CD4-positive, alpha-beta T cell treated with Interleukin-10 for 1 hour (primary cell): Measurements from ENCODE around the gene TPST1.
"Not testable (repeated sequence)": the region's sequence is repeated elsewhere in the genome, so short reads cannot be mapped to it uniquely, and the experiment has no call there.

ENCODE experiments used
- DNase-seq: peaks from one replicate; pipeline ENCODE4 v3.0.0-alpha.2; 2020

Gene TPST1

DNA sequence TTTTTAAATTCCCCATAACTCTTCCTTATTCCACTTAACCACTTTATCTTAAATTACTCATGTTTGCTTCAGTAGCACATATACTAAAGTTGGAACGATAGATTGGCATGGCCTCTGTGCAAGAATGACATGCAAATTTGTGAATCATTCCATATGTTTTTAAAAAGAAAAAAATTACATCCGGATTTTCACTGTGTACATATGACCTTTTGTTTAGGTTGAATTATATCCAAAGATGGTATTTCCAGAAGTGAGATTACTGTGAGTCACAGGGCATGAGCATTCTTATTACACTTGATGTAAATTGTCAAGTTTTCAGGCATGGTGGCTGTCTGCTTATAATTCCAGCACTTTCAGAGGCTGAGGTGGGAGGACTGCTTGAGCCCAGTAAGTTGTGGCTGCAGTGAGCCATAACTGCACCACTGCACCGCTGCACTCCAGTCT lies 190.0 kb downstream of the TPST1 start:
- not testable (repeated sequence) for DNase-seq

DNA sequence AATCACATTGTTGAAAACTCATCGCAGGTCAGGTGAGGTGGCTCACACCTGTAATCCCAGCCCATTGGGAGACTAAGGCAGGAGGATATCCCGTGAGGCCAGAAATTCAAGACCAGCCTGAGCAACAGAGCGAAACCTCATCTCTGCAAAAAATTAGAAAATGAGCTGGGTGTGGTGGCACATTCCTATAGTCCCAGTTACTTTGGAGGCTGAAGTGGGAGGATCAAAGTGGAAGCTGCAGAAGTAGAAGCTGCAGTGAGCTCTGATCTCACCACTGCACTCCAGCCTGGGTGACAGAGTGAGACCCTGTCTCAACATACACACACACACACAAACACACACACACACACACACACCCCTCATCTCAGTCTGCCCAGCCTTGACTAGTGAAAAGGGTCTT lies 190.9 kb downstream of the TPST1 start:
- DNase-seq: not testable (repeated sequence)

DNA sequence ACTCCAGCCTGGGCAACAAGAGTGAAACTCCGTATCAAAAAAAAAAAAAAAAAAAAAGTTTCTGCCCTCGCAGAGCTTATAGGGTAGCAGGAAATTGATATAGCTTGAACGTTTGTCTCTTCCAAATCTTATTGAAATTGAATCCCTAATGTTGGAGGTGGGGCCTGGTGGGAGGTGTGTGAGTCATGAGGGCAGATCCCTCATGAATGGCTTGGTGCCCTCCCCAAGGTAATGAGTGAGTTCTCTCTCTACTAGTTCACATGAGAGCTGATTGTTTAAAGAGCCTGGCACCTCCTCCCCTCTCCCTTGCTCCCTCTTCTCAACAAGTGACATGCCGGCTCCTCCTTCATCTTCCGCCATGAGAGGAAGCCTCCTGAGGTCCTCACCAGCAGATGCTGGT lies 193.7 kb downstream of the TPST1 start:
- not testable (repeated sequence) for DNase-seq

DNA sequence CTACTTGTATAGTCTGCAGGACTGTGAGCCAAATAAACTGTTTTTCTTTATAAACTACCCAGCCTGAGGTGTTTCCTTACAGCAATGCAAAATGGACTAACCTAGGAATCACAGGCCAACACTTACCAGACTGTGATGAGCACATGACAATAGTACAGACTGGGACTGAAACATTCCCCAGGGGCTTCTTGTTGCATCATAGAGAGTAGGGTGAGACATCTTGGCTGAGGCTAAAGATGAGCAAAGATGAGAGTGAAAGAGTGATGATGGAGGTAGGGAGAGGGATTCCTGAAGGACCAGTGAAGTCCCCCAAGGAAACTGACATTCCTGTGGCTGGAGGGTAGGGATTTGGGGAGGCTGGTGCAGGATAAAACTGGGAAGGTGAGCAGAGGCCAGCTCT lies 194.4 kb downstream of the TPST1 start:
- DNase-seq: no peak

DNA sequence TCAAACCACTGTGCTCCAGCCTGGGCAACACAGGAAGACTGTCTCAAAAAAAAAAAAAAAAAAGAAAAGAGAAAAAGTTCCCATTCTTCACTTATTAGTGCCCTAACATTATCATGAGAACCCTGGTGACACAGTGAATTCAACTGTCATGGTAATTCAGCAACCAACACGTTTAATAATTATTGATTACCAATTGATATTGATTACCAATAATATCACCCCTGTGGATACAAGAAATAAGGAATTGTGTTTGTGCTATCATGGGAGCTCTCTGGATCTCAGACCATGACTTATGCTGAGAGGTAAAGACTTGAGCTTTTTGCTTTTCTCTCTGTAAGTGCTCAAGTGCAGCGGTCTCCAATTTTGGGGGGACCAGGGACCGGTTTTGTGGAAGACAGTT lies 195.3 kb downstream of the TPST1 start:
- DNase-seq: no peak

DNA sequence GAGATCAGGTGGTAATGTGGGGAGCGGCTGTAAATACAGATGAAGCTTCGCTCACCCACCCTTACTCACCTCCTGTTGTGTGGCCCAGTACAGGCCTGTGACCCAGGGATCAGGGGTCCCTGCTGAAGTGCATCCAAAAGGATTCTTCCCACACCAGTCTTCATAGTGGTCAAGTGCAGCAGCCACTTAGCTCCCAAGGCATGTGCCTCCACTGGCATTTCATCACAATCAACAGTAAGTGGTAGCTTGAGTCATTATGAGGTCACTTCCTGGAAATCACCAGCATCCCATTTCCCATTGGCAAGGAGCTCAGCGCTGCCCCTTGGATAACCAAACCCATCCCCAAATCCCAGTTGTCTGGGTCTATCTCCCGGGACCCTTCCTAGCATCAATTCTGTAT lies 196.0 kb downstream of the TPST1 start:
- DNase-seq: not testable (repeated sequence)

DNA sequence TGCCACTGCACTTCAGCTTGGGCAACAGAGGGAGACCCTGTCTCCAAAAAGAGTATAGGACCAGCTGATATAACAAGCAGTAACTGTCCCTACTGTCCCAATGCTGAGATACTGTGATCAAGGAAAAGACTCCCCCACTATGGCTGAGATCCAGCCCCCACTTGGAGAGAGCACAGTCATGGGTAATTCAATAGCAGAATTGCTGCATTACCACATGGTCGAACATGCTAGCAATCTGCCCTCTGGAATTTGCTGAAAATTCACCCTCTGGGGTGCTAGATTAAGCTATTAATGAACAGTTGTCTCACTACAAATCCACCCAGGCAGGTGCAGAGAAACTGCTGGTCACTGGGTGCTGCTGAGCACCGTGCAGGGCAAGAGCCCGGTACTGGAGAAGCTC lies 196.8 kb downstream of the TPST1 start:
- not testable (repeated sequence) for DNase-seq

DNA sequence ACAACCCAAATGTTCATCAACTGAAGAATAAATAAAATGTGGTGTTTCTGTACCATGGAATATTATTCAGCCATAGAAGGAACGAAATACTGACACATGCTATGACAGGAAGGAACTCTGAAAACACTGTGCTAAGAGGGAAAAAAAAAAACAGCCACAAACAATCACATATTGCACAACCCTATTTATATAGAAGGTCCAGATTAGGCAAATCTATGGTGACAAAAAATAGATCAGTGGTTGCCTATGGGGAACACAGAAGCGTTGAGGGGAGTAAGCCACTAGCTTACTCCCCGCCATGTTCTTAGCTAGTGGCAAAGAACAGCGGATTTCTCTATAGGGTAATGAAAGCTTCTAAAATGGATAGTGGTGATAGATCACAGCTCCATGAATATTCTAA lies 198.4 kb downstream of the TPST1 start:
- no peak for DNase-seq

DNA sequence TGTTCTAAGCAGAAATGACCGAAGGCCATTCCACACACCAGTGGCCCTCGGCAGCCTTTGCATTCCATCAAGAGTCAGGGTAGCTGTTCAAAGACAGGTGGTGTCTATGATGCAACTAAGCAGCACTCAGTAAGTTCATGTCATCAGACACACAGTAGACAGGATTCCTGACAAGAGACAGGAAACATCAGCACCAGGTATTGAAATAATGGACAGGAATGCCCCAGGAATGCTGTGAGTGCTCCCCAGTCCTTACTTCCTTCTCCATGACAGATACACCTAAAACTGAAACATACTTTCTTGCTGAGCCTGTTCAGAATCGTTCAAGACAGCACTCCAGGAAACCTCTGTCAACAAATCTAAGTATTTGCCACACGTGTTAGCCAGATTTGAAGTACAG lies 204.4 kb downstream of the TPST1 start:
- DNase-seq: no peak
